T-cell (primary cell): Measurements from ENCODE around the gene CARF. TPM values are rescaled to one million over a fixed set of nuclear protein-coding genes. Genes with fewer than 3 reads are reported as not detected.
"Not testable (repeated sequence)": the region's sequence is repeated elsewhere in the genome, so short reads cannot be mapped to it uniquely, and the experiment has no call there.

Source experiments
- ATAC-seq, 4 experiments: fragments of 200-7000 bp in 3 of 4; fragments of 150-1000 bp in 1 of 4; cut with Tn5 transposase; replicated peaks in 1 of 4; 1 replicate in 3 of 4; 2 replicates in 1 of 4; pipeline ENCODE4 v1.10.0; 2021; ENCODE audit warnings: moderate library complexity in 3 of 4, mild to moderate bottlenecking in 2 of 4, moderate number of reproducible peaks in 1 of 4
- CTCF ChIA-PET, 2 donors: fragments of 300-600 bp; sonication (Branson Sonifier 250); formaldehyde crosslinking; loops; one replicate each; lab custom pipeline; 2022; ENCODE audit warnings: antibody characterized with exemption in 2 of 2; lab: Charles Lee
- POLR2A ChIA-PET, 2 donors: fragments of 300-600 bp; sonication (Branson Sonifier 250); formaldehyde crosslinking; loops; one replicate each; lab custom pipeline; 2022; ENCODE audit warnings: antibody characterized with exemption in 2 of 2; lab: Charles Lee
- DNase-seq, 35 experiments: peaks; one replicate each; pipeline versions ENCODE4 v3.0.0 to v3.0.0-alpha.2; 2013 to 2023
- H3K27ac ChIP-seq: one replicate; pipeline ENCODE4 v1.5.1; 2013; ENCODE audit warnings: low read length
- H3K27me3 ChIP-seq, 2 experiments: replicated peaks in 1 of 2; 1 replicate in 1 of 2; 2 replicates in 1 of 2; pipeline versions ENCODE4 v1.6.1 to v1.7.0; 2013; ENCODE audit warnings: low read length in 1 of 2, mixed read lengths in 1 of 2; ENCODE audit not compliant: control insufficient read depth in 2 of 2, insufficient read depth in 2 of 2; ENCODE audit errors: extremely low read depth in 1 of 2
- H3K36me3 ChIP-seq, 2 donors: 1 replicate in 1 of 2; 2 replicates in 1 of 2; pipeline versions ENCODE4 v1.6.1 to v1.7.0; 2013; ENCODE audit warnings: low read length in 1 of 2; ENCODE audit not compliant: control insufficient read depth in 2 of 2, insufficient read depth in 1 of 2; ENCODE audit errors: extremely low read depth in 1 of 2
- H3K4me1 ChIP-seq, 2 experiments: 1 replicate in 1 of 2; 2 replicates in 1 of 2; pipeline versions ENCODE4 v1.6.1 to v1.7.0; 2013; ENCODE audit warnings: low read length in 2 of 2, mixed read lengths in 1 of 2; ENCODE audit not compliant: insufficient read depth in 2 of 2, control insufficient read depth in 1 of 2; ENCODE audit errors: extremely low read depth in 1 of 2
- H3K4me3 ChIP-seq, 2 donors: 1 replicate in 1 of 2; 2 replicates in 1 of 2; pipeline versions ENCODE4 v1.5.1 to v1.7.0; 2013; ENCODE audit warnings: mild to moderate bottlenecking in 2 of 2, low read length in 1 of 2, moderate library complexity in 1 of 2; ENCODE audit not compliant: control insufficient read depth in 1 of 2; ENCODE audit errors: extremely low read depth in 1 of 2
- H3K9me3 ChIP-seq: 2 replicates; pipeline ENCODE4 v1.7.0; 2013
- H3K27ac Mint-ChIP-seq, 2 donors: one replicate each; pipeline ENCODE4 v1.8.0; 2020 to 2021; ENCODE audit warnings: mild to moderate bottlenecking in 2 of 2, mixed read lengths in 2 of 2
- H3K27me3 Mint-ChIP-seq, 2 donors: one replicate each; pipeline ENCODE4 v1.8.0; 2021 to 2022; ENCODE audit warnings: mixed read lengths in 2 of 2
- H3K36me3 Mint-ChIP-seq: one replicate; pipeline ENCODE4 v1.8.0; 2021; ENCODE audit warnings: mixed read lengths
- H3K4me1 Mint-ChIP-seq, 3 donors: one replicate each; pipeline ENCODE4 v1.8.0; 2020 to 2022; ENCODE audit warnings: mixed read lengths in 3 of 3, mild to moderate bottlenecking in 1 of 3
- H3K4me3 Mint-ChIP-seq, 3 donors: one replicate each; pipeline ENCODE4 v1.8.0; 2020 to 2022; ENCODE audit warnings: mild to moderate bottlenecking in 3 of 3, mixed read lengths in 3 of 3, moderate library complexity in 3 of 3
- H3K9me3 Mint-ChIP-seq, 3 donors: one replicate each; pipeline ENCODE4 v1.8.0; 2020 to 2022; ENCODE audit warnings: mixed read lengths in 3 of 3
- WGBS: methylation state at CpG from one replicate; pipeline ENCODE4 v1.1.5; 2013; ENCODE audit warnings: missing lambda C conversion rate; ENCODE audit not compliant: insufficient coverage; 5-methylcytosine and 5-hydroxymethylcytosine counted together
- total RNA-seq, 35 experiments: library from RNA in 6 of 35; stranded (reverse) in 6 of 35; fragments of 120-200 nt in 1 of 35; gene quantifications; one replicate each; pipeline versions ENCODE4 v1.2.1 to v1.2.4 and lab custom pipeline; 2013 to 2026

CARF gene
- total RNA-seq, 5 donors from 2014 or later (not counting 1 experiment from before 2014, with no cell fraction given): 13.3 to 20.9 (median 17.0) TPM

- ChIA-PET POLR2A (no interaction called here), CTCF (no interaction called here)
- Histone ChIP-seq H3K27me3 (no peaks in the 10 kb centered on the region), H3K4me1 (no peaks in the 10 kb centered on the region), H3K36me3 (peaks cover 10 to 19% of the 10 kb centered on the region in 2 donors), H3K27ac (no peak overlapping the region), H3K9me3 (no peaks in the 10 kb centered on the region), H3K4me3 (no peak overlapping the region)
- no CpG with 5 or more reads among the region's 5 CpGs for WGBS
- Mint-ChIP-seq H3K27me3 (no peaks in the 10 kb centered on the region), H3K27ac (no peak overlapping the region), H3K9me3 (no peaks in the 10 kb centered on the region), H3K4me1 (no peaks in the 10 kb centered on the region), H3K36me3 (peaks cover 44% of the 10 kb centered on the region), H3K4me3 (no peak overlapping the region)
- DNase-seq: no peak
- no peak for ATAC-seq
These were observed 27.9 kb upstream of the CARF start for GRCh38 chr2:202883987-202884675.

GRCh38 chr2:202885190-202885589, 26.9 kb upstream of the CARF start:
- CTCF ChIA-PET: no interaction called here
- DNase-seq (no peak), ATAC-seq (no peak)
- Mint-ChIP-seq H3K36me3 (peaks cover 46% of the 10 kb centered on the region), H3K27ac (no peak overlapping the region), H3K4me3 (no peak overlapping the region), H3K4me1 (no peaks in the 10 kb centered on the region), H3K27me3 (no peaks in the 10 kb centered on the region), H3K9me3 (no peaks in the 10 kb centered on the region)
- Histone ChIP-seq H3K27ac (no peak overlapping the region), H3K4me1 (no peaks in the 10 kb centered on the region), H3K36me3 (peaks cover 10 to 19% of the 10 kb centered on the region in 2 donors), H3K27me3 (no peaks in the 10 kb centered on the region), H3K9me3 (no peaks in the 10 kb centered on the region), H3K4me3 (no peak overlapping the region)
- WGBS: 93% methylated on average over 6 of the region's 7 CpGs
- POLR2A ChIA-PET: no interaction called here

GRCh38 chr2:202905507-202905906, 6.6 kb upstream of the CARF start:
- H3K9me3 ChIP-seq, CTCF ChIA-PET, H3K36me3 ChIP-seq, H3K4me1 ChIP-seq, DNase-seq, H3K27ac Mint-ChIP-seq, H3K27me3 Mint-ChIP-seq, H3K4me3 Mint-ChIP-seq, H3K4me3 ChIP-seq, ATAC-seq, H3K27ac ChIP-seq, H3K9me3 Mint-ChIP-seq, H3K27me3 ChIP-seq, POLR2A ChIA-PET: not testable (repeated sequence)
- Mint-ChIP-seq H3K36me3 (peaks cover 34% of the 10 kb centered on the region), H3K4me1 (peaks cover 25 to 38% (median 36%) of the 10 kb centered on the region in 3 donors)

- Mint-ChIP-seq H3K36me3 (peaks cover 24% of the 10 kb centered on the region), H3K4me3 (no peak overlapping the region), H3K27me3 (no peaks in the 10 kb centered on the region), H3K9me3 (peaks cover 3 to 4% (median 4%) of the 10 kb centered on the region in 3 donors), H3K4me1 (peaks cover 38 to 49% (median 48%) of the 10 kb centered on the region in 3 donors), H3K27ac (no peak overlapping the region)
- no peak overlapping the region for H3K4me3 ChIP-seq
- no peak for ATAC-seq
- WGBS: 81% methylated on average over 5 of the region's 5 CpGs
- H3K27ac ChIP-seq: no peak overlapping the region
- H3K9me3 ChIP-seq: no peaks in the 10 kb centered on the region
- ChIA-PET POLR2A (no interaction called here), CTCF (no interaction called here)
- peaks cover 7 to 8% of the 10 kb centered on the region in 2 experiments for H3K4me1 ChIP-seq
- DNase-seq: no peak
- H3K36me3 ChIP-seq: no peaks in the 10 kb centered on the region
- no peaks in the 10 kb centered on the region for H3K27me3 ChIP-seq
These were observed 3.9 kb upstream of the CARF start for GRCh38 chr2:202908186-202908585.

- Mint-ChIP-seq H3K36me3 (peaks cover 14% of the 10 kb centered on the region), H3K4me3 (peak overlapping the region in 2 of 3 donors; percentile 37 to 92), H3K9me3 (peaks cover 3 to 4% (median 4%) of the 10 kb centered on the region in 3 donors), H3K27me3 (no peaks in the 10 kb centered on the region), H3K4me1 (peaks cover 40 to 47% (median 42%) of the 10 kb centered on the region in 3 donors), H3K27ac (no peak overlapping the region)
- Histone ChIP-seq H3K4me3 (no peak overlapping the region), H3K4me1 (peaks cover 7 to 8% of the 10 kb centered on the region in 2 experiments), H3K27ac (no peak overlapping the region), H3K27me3 (no peaks in the 10 kb centered on the region), H3K9me3 (no peaks in the 10 kb centered on the region), H3K36me3 (no peaks in the 10 kb centered on the region)
- 98% methylated on average over 4 of the region's 6 CpGs for WGBS
- no peak for ATAC-seq
- CTCF ChIA-PET: interaction anchor here in 1 of 2 donors (0.5 to 0.7 kb wide), 3 partner anchors 10 to 346 kb away, joined by 3 to 6 read pairs (median 3); no protein-coding TSS in a partner anchor
- no peak for DNase-seq
- POLR2A ChIA-PET: no interaction called here
These were observed 2.5 kb upstream of the CARF start for GRCh38 chr2:202909394-202910192.

GRCh38 chr2:202910250-202910649, 1.8 kb upstream of the CARF start:
- POLR2A ChIA-PET, H3K27ac Mint-ChIP-seq, DNase-seq, H3K4me1 ChIP-seq, ATAC-seq, H3K36me3 Mint-ChIP-seq, H3K36me3 ChIP-seq, H3K4me3 ChIP-seq, H3K27ac ChIP-seq, H3K9me3 ChIP-seq, H3K27me3 Mint-ChIP-seq, H3K9me3 Mint-ChIP-seq, H3K27me3 ChIP-seq: not testable (repeated sequence)
- CTCF ChIA-PET: interaction anchor here in 1 of 2 donors (1.8 to 1.9 kb wide), 2 partner anchors 40 to 322 kb away, joined by 5 to 7 read pairs; no protein-coding TSS in a partner anchor
- Mint-ChIP-seq H3K4me3 (peak overlapping the region; percentile 92 to 99 (median 96)), H3K4me1 (peaks cover 37 to 46% (median 42%) of the 10 kb centered on the region in 3 donors)
- 96% methylated on average over 5 of the region's 5 CpGs for WGBS
